Measurements from ENCODE around the gene TBX21. TPM values are rescaled to one million over a fixed set of nuclear protein-coding genes. Genes with fewer than 3 reads are reported as not detected.

Gene TBX21
- total RNA-seq, 1 experiment from 2014 or later = 0.20 TPM

- H3K27me3 ChIP-seq (ENCODE audit: insufficient read depth, low read length) = peaks cover 6% of the 10 kb centered on the region; the same call in 1 of the 2 replicates
- no peak overlapping the region for H3K9ac ChIP-seq (ENCODE audit: low read length)
- no peaks in the 10 kb centered on the region for H3K36me3 ChIP-seq (ENCODE audit: control insufficient read depth in 1 of 2, insufficient read depth in 2 of 2, low read length in 2 of 2)
- ATAC-seq = no peak
- BruUV-seq (replicated peaks) = no TSS peak
- no peak overlapping the region for H3K4me2 ChIP-seq (ENCODE audit: low read length)
- H3K4me3 ChIP-seq (replicated peaks in 1 of 2; ENCODE audit: low read depth in 1 of 2, low read length in 2 of 2) = no peak overlapping the region
- ChIA-PET CTCF (interaction anchor here (0.6 kb wide), 1 partner anchor 7 kb away, joined by 3 read pairs; no protein-coding TSS in a partner anchor), POLR2A (no interaction called here), RAD21 (ENCODE audit: low non-redundant PET in 1 of 2, low total read pairs in 2 of 2, uncharacterized antibody in 2 of 2, unreplicated experiment in 2 of 2) (no interaction called here)
- no peaks in the 10 kb centered on the region for H3K9me3 ChIP-seq (ENCODE audit: control insufficient read depth in 1 of 2, insufficient read depth in 1 of 2, low read depth in 1 of 2, low read length in 2 of 2)
- peaks cover 0 to 9% of the 10 kb centered on the region in 2 experiments; a peak in 2 of 4 replicates for H3K4me1 ChIP-seq (ENCODE audit: control insufficient read depth in 1 of 2, insufficient read depth in 2 of 2, low read length in 2 of 2)
- no peak overlapping the region for H3K27ac ChIP-seq (ENCODE audit: low read depth, low read length)
- intact Hi-C loops (cut with micrococcal nuclease) = loop anchor here (5.0 kb wide), 1 partner anchor 68 kb away; no protein-coding TSS in a partner anchor
- no peaks in the 10 kb centered on the region for H3K79me2 ChIP-seq (ENCODE audit: insufficient read depth, low read length)
- no peak overlapping the region for H2AFZ ChIP-seq (ENCODE audit: low read depth, low read length, poor library complexity, severe bottlenecking)
- no peaks in the 10 kb centered on the region for H3K9me2 ChIP-seq (ENCODE audit: insufficient read depth)
- H4K20me1 ChIP-seq (ENCODE audit: insufficient read depth) = no peaks in the 10 kb centered on the region
- no peak for DNase-seq (ENCODE audit: low read depth, low spot score)
- TF ChIP-seq SRF (IDR thresholded peaks at IDR 0.05; ENCODE audit: low read depth) (no peak), MAX (IDR thresholded peaks at IDR 0.05) (no peak), ELF1 (IDR thresholded peaks at IDR 0.05; ENCODE audit: borderline replicate concordance, low read depth) (no peak), CTCF (IDR thresholded peaks at IDR 0.05 in 2 of 3, conservative IDR thresholded peaks at IDR 0.05 in 1 of 3; ENCODE audit: borderline replicate concordance in 1 of 3, insufficient read depth in 1 of 3, low read depth in 2 of 3, low read length in 2 of 3) (no peak), FOSL1 (IDR thresholded peaks at IDR 0.05; ENCODE audit: low read depth) (no peak), ATF3 (IDR thresholded peaks at IDR 0.05) (no peak), SP1 (IDR thresholded peaks at IDR 0.05; ENCODE audit: low read depth) (no peak), ZBTB33 (IDR thresholded peaks at IDR 0.05; ENCODE audit: extremely low read depth, insufficient replicate concordance, low read length) (no peak), REST (IDR thresholded peaks at IDR 0.05; ENCODE audit: low read depth) (no peak), EZH2 (IDR thresholded peaks at IDR 0.05) (no peak), EZH2phosphoT487 (IDR thresholded peaks at IDR 0.05; ENCODE audit: borderline replicate concordance) (no peak), ZNF274 (IDR thresholded peaks at IDR 0.05; ENCODE audit: low read depth, low read length) (no peak), TCF7L2 (IDR thresholded peaks at IDR 0.05; ENCODE audit: borderline replicate concordance, extremely low read depth, insufficient read depth, insufficient read length) (no peak), RAD21 (IDR thresholded peaks at IDR 0.05; ENCODE audit: low read depth) (no peak), YY1 (IDR thresholded peaks at IDR 0.05; ENCODE audit: extremely low read depth, insufficient replicate concordance, low read depth, low read length) (no peak), JUND (IDR thresholded peaks at IDR 0.05) (no peak), CEBPB (IDR thresholded peaks at IDR 0.05; ENCODE audit: low read depth) (no peak), POLR2AphosphoS5 (IDR thresholded peaks at IDR 0.05; ENCODE audit: low read depth, low read length) (no peak), EGR1 (IDR thresholded peaks at IDR 0.05; ENCODE audit: low read depth) (no peak)
These were observed 806 bp downstream of the TBX21 start for GRCh38 chr17:47733674-47734410.
